ENCODE results near the gene USP36.

DNA sequence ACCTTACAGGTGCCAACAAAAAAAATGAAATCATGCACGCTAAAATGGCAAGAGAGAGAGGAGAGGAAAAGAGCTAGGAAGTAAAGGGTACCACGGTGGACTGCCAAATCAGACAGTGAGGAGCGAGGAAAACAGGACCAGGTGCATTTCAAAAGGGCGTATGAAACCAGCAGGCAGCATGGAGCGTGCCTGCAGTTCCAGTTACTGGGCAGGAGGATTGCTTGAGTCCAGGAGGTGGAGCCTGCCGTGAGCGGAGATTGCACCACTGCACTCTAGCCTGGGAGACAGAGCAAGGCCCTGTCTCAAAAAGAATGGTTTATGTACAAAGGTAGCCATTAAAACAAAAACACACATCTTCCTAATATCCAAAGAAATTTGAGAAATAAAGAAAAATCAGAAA lies 16.4 kb downstream of the USP36 start:
- TF ChIP-seq EP300 (IDR thresholded peaks at IDR 0.05; ENCODE audit: low read depth) = no peak
- TF ChIP-seq, protein P1, sequence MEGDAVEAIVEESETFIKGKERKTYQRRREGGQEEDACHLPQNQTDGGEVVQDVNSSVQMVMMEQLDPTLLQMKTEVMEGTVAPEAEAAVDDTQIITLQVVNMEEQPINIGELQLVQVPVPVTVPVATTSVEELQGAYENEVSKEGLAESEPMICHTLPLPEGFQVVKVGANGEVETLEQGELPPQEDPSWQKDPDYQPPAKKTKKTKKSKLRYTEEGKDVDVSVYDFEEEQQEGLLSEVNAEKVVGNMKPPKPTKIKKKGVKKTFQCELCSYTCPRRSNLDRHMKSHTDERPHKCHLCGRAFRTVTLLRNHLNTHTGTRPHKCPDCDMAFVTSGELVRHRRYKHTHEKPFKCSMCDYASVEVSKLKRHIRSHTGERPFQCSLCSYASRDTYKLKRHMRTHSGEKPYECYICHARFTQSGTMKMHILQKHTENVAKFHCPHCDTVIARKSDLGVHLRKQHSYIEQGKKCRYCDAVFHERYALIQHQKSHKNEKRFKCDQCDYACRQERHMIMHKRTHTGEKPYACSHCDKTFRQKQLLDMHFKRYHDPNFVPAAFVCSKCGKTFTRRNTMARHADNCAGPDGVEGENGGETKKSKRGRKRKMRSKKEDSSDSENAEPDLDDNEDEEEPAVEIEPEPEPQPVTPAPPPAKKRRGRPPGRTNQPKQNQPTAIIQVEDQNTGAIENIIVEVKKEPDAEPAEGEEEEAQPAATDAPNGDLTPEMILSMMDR (IDR thresholded peaks at IDR 0.05) = no peak
- no peak for TF ChIP-seq POLR2AphosphoS5 (IDR thresholded peaks at IDR 0.05)
- no peak for TF ChIP-seq POLR2A (IDR thresholded peaks at IDR 0.05)
